K562 (cell line): ENCODE data around the gene BRF1. TPM values are rescaled to one million over a fixed set of nuclear protein-coding genes. Genes with fewer than 3 reads are reported as not detected.

Source experiments
- BRF1 ChIP-seq: IDR thresholded peaks from 3 replicates; pipeline ENCODE4 v1.6.1; 2011; ENCODE audit warnings: borderline replicate concordance, mild to moderate bottlenecking; ENCODE audit not compliant: insufficient read length; ENCODE audit errors: extremely low read depth
- CBFA2T2 ChIP-seq: fragments of 450-650 bp; conservative IDR thresholded peaks from 2 replicates; pipeline ENCODE4 v1.6.1; 2017; ENCODE audit warnings: mild to moderate bottlenecking
- CBFA2T3 ChIP-seq: fragments of 450-650 bp; IDR thresholded peaks from 2 replicates; pipeline ENCODE4 v1.6.1; 2017
- CBFB ChIP-seq: sonication (generic); formaldehyde crosslinking; IDR thresholded peaks from 2 replicates; pipeline ENCODE4 v1.4.0; 2020; ENCODE audit warnings: mild to moderate bottlenecking, missing genetic modification reagents
- CCNT2 ChIP-seq: IDR thresholded peaks from 2 replicates; pipeline ENCODE4 v1.6.1; 2011; ENCODE audit warnings: borderline replicate concordance, low read depth, mild to moderate bottlenecking, moderate library complexity, mixed read lengths, low read length; ENCODE audit not compliant: insufficient read length; ENCODE audit errors: extremely low read depth
- CHD1 ChIP-seq: fragments of 200-600 bp; sonication (generic); IDR thresholded peaks from one replicate; pipeline ENCODE4 v1.6.1; 2012; ENCODE audit warnings: mild to moderate bottlenecking, moderate library complexity, low read length, inconsistent platforms
- E2F8 ChIP-seq: fragments of 450-650 bp; IDR thresholded peaks from 2 replicates; pipeline ENCODE4 v1.7.1; 2018; ENCODE audit warnings: mild to moderate bottlenecking, low read depth; ENCODE audit not compliant: partially characterized antibody
- EGR1 ChIP-seq: fragments of 450-650 bp; conservative IDR thresholded peaks from 2 replicates; pipeline ENCODE4 v1.6.1; 2017; ENCODE audit warnings: mild to moderate bottlenecking
- HMG20A ChIP-seq: fragments of 450-650 bp; formaldehyde crosslinking; conservative IDR thresholded peaks from 2 replicates; pipeline ENCODE4 v1.4.0; 2020; ENCODE audit warnings: mild to moderate bottlenecking, mixed read lengths
- HNRNPK ChIP-seq: fragments of 200-400 bp; formaldehyde crosslinking; IDR thresholded peaks from one replicate; pipeline ENCODE4 v1.6.1; 2018; ENCODE audit warnings: mild to moderate bottlenecking, low read depth, low read length; ENCODE audit not compliant: poor library complexity, severe bottlenecking
- KAT2B ChIP-seq: IDR thresholded peaks from one replicate; pipeline ENCODE4 v1.6.1; 2012; ENCODE audit warnings: low read depth, mild to moderate bottlenecking, control low read depth, inconsistent platforms, low read length, moderate library complexity
- KDM4B ChIP-seq, 2 experiments: fragments of 450-650 bp in 1 of 2; sonication (generic) in 1 of 2; IDR thresholded peaks; 2 replicates each; pipeline ENCODE4 v1.6.1; 2016 to 2017; ENCODE audit warnings: borderline replicate concordance in 2 of 2, antibody characterized with exemption in 1 of 2, low read depth in 1 of 2, mild to moderate bottlenecking in 1 of 2
- KLF10 ChIP-seq: fragments of 250-450 bp; sonication (Bioruptor Pico); IDR thresholded peaks from 2 replicates; pipeline ENCODE4 v1.6.1; 2021; ENCODE audit warnings: matching md5 sums
- MAFK ChIP-seq: IDR thresholded peaks from 2 replicates; pipeline ENCODE4 v1.6.1; 2011; ENCODE audit warnings: low read length, improper control_type of control experiment
- MAZ ChIP-seq, 2 experiments: fragments of 450-650 bp in 1 of 2; sonication (generic) in 1 of 2; formaldehyde crosslinking; IDR thresholded peaks in 1 of 2; conservative IDR thresholded peaks in 1 of 2; 2 replicates each; pipeline versions ENCODE4 v1.4.0 to v1.5.0; 2020; ENCODE audit warnings: mild to moderate bottlenecking in 1 of 2, missing genetic modification reagents in 1 of 2
- MED1 ChIP-seq: sonication (generic); formaldehyde crosslinking; IDR thresholded peaks from 2 replicates; pipeline ENCODE4 v1.8.1; 2023; ENCODE audit warnings: missing genetic modification reagents, borderline replicate concordance
- MEF2D ChIP-seq: conservative IDR thresholded peaks from 2 replicates; pipeline ENCODE4 v1.6.1; 2016; ENCODE audit warnings: low read depth, missing genetic modification characterization, missing compliant biosample characterization
- NRF1 ChIP-seq, 2 experiments: fragments of 450-650 bp; IDR thresholded peaks in 1 of 2; conservative IDR thresholded peaks in 1 of 2; 2 replicates each; pipeline ENCODE4 v1.6.1; 2014; ENCODE audit warnings: mild to moderate bottlenecking in 2 of 2
- RUNX1 ChIP-seq: sonication (generic); IDR thresholded peaks from 2 replicates; pipeline ENCODE4 v1.6.1; 2016; ENCODE audit warnings: antibody characterized with exemption, low read depth
- SAP30 ChIP-seq: fragments of 200-600 bp; sonication (generic); IDR thresholded peaks from 2 replicates; pipeline ENCODE4 v1.6.1; 2012; ENCODE audit warnings: borderline replicate concordance, low read depth, mild to moderate bottlenecking, moderate library complexity, low read length, control low read depth, inconsistent platforms; ENCODE audit not compliant: insufficient read depth, poor library complexity, severe bottlenecking
- SMAD2 ChIP-seq: fragments of 150-350 bp; IDR thresholded peaks from 2 replicates; pipeline ENCODE4 v1.6.1; 2014; ENCODE audit warnings: low read depth, mild to moderate bottlenecking, low read length
- SOX6 ChIP-seq: fragments of 450-650 bp; IDR thresholded peaks from 2 replicates; pipeline ENCODE4 v1.6.1; 2014; ENCODE audit warnings: mild to moderate bottlenecking
- SP2 ChIP-seq: IDR thresholded peaks from 2 replicates; pipeline ENCODE4 v1.6.1; 2011; ENCODE audit warnings: mild to moderate bottlenecking, low read depth, low read length, moderate library complexity; ENCODE audit not compliant: poor library complexity, severe bottlenecking; ENCODE audit errors: extremely low read depth
- SREBF1 ChIP-seq: fragments of 150-350 bp; IDR thresholded peaks from 2 replicates; pipeline ENCODE4 v1.6.1; 2014; ENCODE audit warnings: antibody characterized with exemption, low read depth, low read length, borderline replicate concordance
- TCF3 ChIP-seq: sonication (generic); formaldehyde crosslinking; IDR thresholded peaks from 2 replicates; pipeline ENCODE4 v1.4.0; 2020; ENCODE audit warnings: mild to moderate bottlenecking, missing genetic modification reagents
- ZNF121 ChIP-seq: sonication (generic); formaldehyde crosslinking; conservative IDR thresholded peaks from 2 replicates; pipeline ENCODE4 v1.8.0; 2022; ENCODE audit warnings: missing genetic modification reagents
- polyA plus RNA-seq, 8 experiments: library from polyadenylated mRNA; depleted of rRNA in 4 of 8; stranded (reverse) in 5 of 8; unstranded in 3 of 8; fragments of >200 nt; fragmentation: Nextera tagmentation in 2 of 8; fragmentation: Illumina TruSeq in 1 of 8; extraction: Ambion mirVana in 2 of 8; extraction: Trizol in 1 of 8; gene quantifications; 2 replicates each; pipeline versions ENCODE4 v1.2.1 to v1.2.3, GENCODE V29; 2011 to 2014; ENCODE audit warnings: inconsistent platforms in 1 of 8, missing spikeins in 1 of 8
- total RNA-seq, 7 experiments: library from RNA; depleted of rRNA in 6 of 7; stranded (reverse); fragments of >200 nt in 6 of 7; fragmentation: Illumina TruSeq in 2 of 7; extraction: Trizol in 2 of 7; gene quantifications; 2 replicates each; pipeline versions ENCODE4 v1.2.1 to v1.2.3, GENCODE V29; 2011 to 2021; ENCODE audit warnings: low replicate concordance in 1 of 7

Gene BRF1
- total and polyA plus RNA-seq, 9 of the 15 experiments (the other 6 are each of a cell fraction or from before 2014, with no cell fraction given): 0.14 to 24.6 (median 8.2) TPM

GRCh38 chr14:105196265-105196960, 104.4 kb downstream of the BRF1 start (continued):
- TF ChIP-seq KDM4B (IDR thresholded peaks at IDR 0.05; ENCODE audit: borderline replicate concordance in 2 of 2, low read depth in 1 of 2) (no peak), KLF10 (CRISPR knock-in tag) (no peak), SP2 (no peak), ZNF121 (CRISPR knock-in tag) (no peak), SREBF1 (no peak), MED1 (CRISPR knock-in tag) (no peak), EGR1 (peak; percentile 39), KAT2B (no peak), MAFK (no peak), CBFA2T3 (peak; percentile 57), RUNX1 (no peak), SMAD2 (no peak), NRF1 (conservative IDR thresholded peaks at IDR 0.05 in 1 of 2, IDR thresholded peaks at IDR 0.05 in 1 of 2) (peak; percentile 19 to 48; a peak in 1 of 4 replicates), CBFB (no peak), HMG20A (CRISPR knock-in tag) (no peak), SOX6 (peak; percentile 69), HNRNPK (no peak), E2F8 (no peak), TCF3 (CRISPR knock-in tag) (peak; percentile 72), MAZ (CRISPR knock-in tag; conservative IDR thresholded peaks at IDR 0.05 in 1 of 2, IDR thresholded peaks at IDR 0.05 in 1 of 2) (peak in 1 of 2 experiments; percentile 33; a peak in 1 of 4 replicates), MEF2D (tag) (no peak), CBFA2T2 (peak; percentile 34; the same call in 1 of the 2 replicates), BRF1 (no peak), CHD1 (no peak), CCNT2 (peak; percentile 50), SAP30 (no peak)
